ENCODE data around the gene KMT2D.
A peak's percentile ranks its signal among the peaks of the same experiment; 100 is the strongest.
"Not testable (repeated sequence)": the region's sequence is repeated elsewhere in the genome, so short reads cannot be mapped to it uniquely, and the experiment has no call there.

Gene KMT2D

GRCh38 chr12:49086116-49086515 lies 25.5 kb upstream of the KMT2D start:
- DNase-seq: no peak

DNA sequence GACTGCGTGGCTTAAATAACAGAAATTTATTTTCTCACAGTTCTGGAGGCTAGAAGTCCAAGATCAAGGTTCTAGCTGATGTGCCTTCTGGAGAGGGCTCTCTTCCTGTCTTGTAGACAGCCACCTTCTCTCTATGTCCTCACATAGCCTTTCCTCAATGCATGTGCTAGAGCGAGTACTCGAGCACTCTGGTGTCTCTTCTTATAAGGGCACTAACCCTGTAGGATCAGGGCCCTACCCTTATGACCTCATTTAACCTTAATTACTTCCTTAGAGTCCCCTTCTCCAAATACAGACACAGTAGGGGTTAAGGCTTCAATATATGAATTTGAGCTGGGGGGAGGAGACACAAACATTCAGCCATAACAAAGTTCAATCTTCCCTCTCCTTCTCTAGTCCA lies 23.8 kb upstream of the KMT2D start:
- DNase-seq: no peak

DNA sequence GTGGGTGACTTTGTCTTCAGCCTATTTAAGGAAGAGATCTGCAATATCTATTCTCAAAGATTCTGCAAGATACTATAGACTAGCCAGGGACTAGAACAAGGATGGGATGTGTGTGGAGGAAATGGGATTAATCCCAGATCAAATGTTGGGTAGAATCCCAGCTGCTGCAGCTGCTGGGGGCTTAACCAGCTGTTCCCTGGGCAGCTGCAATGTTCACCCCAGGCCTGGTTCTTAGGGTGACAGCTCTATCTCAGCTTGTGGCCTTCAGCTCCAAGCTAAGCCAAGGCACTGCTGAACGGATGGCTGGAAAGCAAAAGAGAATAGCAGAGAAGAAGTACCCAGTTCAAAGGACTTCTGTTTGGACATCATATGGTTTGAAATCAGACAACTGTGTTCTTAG lies 19.2 kb upstream of the KMT2D start:
- DNase-seq: no peak

- no peak for DNase-seq
These were observed 10.4 kb upstream of the KMT2D start for GRCh38 chr12:49070971-49071370.

DNA sequence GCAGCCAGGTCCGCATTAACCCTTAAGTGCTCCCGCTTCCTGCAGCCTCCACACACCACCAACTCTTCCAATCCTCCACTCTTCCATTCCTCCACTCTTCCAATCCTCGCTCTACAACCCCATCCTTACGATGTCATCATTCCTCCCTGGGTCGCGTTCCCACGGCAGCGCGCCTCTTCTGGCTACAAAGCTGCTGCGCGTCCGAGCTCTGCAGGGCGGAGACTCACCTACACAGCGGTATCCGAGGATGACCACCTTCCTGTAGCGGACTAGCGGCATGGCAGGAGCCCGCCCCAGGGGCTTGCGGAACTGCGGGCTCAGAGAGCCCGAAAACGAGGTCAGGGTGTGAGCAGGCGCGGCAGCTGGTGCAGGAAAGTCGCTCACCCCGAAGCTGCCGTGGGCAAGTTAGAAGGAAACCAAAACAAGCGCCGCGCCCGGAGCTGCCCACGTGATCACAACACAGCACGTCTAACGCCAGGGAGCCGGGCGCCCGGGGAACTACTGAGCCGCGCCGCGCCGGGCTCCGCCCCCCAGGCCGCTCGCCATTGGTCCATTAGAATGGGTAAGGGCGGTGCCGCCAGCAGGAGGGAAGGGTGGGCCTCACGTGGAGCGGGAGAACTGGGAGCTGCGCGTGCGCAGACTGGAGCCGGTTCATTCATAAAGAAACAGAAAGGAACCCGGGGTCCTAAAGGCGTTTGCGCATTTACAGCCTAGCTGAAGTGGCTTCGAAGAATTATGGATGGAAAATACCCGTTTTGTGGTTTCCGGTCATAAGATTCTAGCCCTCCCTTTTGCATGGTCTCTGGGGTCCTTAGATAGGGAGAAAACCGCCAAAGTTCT lies 9.1 kb upstream of the KMT2D start, which contains the start of gene RHEBL1:
TSS of gene RHEBL1 (minus strand) at position 473 of the 840 bp plus-strand sequence. CDS start at position 279, 194 bp downstream.
- peak; percentile 98 for DNase-seq

DNA sequence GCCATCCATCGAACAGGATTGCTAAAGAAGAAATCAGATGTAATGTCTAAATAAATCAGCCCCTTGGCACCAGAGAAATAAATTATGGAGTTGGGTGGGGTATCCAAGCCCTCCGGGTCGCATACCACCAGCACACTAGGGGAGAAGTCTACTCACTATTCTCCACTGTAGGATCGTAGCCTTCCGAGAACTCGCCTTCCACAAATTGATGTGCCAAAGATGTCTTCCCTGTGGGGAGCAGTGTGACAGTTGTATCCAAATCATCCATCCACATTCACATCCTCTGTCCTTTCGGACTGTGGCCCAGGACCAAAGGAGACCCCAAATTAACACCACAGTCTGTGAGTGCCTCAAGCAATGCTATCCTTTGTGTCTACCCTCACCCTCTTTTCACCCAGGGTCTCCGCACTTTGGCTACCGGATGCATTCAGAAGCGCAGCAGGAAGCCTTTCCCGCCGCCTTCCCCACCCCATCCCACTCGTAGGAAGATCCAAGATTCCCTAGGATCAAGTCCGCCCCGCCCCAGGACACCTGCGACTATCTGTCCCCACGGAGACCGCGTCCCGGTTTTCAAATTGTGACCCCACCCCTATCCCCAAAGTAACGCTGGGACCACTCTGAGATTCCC lies 8.4 kb upstream of the KMT2D start:
- DNase-seq: no peak

- no peak for DNase-seq
These were observed 5.5 kb upstream of the KMT2D start for GRCh38 chr12:49066120-49066519.

GRCh38 chr12:49064767-49065152 lies 4.2 kb upstream of the KMT2D start:
- DNase-seq: no peak

DNA sequence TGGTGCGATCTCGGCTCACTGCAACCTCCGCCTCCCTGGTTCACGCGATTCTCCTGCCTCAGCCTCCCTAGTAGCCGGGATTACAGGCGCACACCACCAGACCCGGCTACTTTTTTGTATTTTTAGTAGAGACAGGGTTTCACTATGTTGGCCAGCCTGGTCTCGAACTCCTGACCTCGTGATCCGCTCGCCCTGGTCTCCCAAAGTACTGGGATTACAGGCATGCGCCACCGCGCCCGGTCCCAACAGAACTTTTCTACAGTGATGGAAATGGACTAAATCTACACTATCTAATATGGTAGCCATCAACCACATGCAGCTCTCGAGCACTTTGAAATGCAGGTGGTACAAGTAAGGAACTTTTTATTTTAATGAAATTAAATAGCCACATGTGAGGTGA lies 1.3 kb upstream of the KMT2D start:
- not testable (repeated sequence) for DNase-seq

DNA sequence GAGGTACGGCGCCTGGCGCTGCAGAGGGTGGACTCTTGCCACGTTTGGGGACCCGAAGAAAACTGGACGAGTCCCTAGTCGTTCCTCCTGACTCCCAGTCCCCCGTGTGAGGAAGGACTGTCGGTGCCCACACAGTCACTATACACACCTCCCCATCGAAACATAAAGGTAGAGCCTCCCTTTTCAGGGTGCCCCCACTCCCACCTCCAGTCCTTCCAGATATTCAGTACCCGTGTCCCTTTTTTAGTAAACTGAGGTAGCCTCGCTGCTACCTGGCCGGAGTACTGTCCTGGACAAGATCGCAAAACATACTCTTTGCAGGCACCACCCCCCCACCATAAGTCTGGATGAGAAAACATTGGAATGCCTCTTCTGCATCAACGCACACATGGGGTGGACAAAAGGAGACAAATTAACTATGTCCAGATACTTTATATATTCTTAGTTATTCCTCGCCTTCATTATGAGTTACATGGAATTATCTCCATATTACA lies 610 bp upstream of the KMT2D start:
- DNase-seq: no peak

DNA sequence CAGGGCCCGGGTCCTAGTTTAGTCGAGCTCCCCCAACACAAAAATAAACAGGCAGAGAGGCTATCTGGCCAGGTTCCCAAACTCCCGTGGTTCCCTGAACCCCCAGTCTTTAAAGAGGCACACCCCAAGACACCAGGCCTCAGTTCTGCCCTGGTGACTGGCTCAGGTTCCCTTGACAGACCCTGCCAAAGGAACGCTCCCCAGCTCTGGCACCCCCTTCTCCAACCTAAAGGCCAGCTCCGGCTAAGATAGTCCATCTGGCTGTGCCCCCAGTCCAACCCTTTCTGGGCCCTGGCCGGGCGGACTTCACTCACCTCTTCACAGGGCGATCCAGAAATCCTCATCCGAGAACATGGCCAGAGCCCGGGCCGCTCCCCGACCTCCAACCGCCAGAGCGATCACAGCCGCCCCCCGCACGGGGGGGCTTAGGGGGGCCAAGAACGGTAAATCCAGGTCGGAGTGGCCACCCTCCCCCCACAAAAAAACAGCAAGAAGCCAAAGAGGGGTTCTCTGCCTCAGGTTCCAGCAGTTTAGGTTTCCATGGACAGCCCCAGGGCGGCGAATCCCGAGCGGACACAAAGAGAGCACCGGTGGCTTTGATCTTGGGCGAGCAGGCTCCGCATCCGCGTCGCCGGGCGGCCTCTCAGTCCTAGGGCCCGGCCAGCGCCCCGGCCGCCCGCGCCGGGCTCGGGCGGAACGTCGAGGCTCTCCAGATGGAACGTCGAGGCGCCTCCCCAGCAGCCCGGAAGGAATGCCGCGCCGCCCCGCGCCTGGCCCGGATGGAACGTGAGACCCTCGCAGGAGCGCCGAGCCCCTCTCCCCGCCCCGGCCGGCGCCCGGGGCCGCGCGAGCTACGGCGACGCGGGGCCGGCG lies 1.1 kb downstream of the KMT2D start:
- peak; percentile 8 for DNase-seq

DNA sequence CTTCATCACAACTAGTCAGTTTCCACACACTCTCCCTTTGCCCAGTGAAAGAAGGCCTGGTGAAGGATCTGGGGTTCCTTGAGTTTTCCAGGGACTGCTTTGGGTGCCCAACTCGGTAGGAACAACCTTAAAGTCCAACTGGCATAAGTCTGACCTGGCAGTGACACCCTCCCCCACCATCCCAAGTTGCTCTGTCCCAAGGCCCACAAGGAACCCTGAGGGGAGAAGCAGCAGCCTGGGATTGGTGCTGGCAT lies 1.6 kb downstream of the KMT2D start:
- DNase-seq: no peak

GRCh38 chr12:49058366-49059044 lies 2.1 kb downstream of the KMT2D start:
- no peak for DNase-seq

DNA sequence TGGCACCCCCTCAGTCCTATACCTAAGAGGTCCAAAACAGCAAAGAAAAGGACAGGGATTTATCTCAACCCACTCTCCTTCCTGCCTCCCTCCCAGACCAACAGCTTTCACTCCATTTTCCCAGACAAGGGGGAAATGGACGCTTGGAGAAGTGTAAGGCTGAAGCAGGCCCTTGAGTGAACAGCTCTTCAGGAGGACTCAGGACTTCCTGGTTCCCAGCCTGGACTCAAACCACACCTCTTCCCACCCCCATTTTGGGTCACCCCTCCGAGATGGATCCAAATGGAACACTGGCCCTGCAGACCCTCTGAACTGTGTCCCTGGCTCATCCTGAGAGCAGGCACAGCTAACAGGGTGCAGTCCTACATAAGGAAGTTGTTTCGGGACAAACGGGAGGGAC lies 2.7 kb downstream of the KMT2D start:
- DNase-seq: no peak

- peak; percentile 40 for DNase-seq
These were observed 4.4 kb downstream of the KMT2D start for GRCh38 chr12:49055978-49056754.

DNA sequence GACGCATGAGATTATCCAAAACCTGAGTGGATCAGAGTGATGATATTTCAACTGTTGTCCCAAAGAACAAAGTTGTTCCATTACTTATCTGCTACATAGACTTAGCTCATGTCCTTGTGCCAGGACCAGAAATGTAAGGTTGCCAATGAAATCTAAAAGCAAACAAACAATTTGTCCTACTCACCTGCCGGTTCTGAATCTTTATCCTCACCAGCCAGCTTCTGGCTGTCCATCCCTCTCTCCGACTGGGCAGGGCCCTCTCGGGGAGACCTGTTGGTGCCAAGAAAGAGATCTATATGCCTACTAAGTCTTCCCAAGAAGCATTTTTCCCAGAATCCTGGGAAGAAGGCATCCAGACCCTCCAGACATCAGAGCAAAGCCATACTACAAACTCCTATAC lies 5.5 kb downstream of the KMT2D start:
- DNase-seq: no peak

- no peak for DNase-seq
These were observed 6.1 kb downstream of the KMT2D start for GRCh38 chr12:49054524-49054923.

DNA sequence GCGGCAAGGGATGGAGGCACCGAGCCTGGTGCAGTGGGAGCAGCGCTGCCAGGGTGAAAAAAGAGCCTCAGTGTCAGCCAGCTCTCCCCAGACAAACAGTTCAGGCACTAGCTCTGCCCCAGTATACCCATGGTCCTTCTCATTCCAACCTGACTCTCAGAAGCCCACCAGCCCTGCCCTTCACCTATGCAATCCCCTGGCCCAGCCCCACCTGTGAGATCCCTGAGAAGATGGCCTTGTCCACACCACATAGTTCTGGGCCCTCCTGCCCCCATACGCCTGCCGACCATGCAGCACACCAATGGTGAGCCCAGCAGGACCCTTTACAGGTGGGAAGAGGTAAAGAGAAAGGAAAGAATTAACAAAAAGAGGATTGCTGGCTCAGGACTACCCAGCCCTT lies 6.5 kb downstream of the KMT2D start:
- no peak for DNase-seq

DNA sequence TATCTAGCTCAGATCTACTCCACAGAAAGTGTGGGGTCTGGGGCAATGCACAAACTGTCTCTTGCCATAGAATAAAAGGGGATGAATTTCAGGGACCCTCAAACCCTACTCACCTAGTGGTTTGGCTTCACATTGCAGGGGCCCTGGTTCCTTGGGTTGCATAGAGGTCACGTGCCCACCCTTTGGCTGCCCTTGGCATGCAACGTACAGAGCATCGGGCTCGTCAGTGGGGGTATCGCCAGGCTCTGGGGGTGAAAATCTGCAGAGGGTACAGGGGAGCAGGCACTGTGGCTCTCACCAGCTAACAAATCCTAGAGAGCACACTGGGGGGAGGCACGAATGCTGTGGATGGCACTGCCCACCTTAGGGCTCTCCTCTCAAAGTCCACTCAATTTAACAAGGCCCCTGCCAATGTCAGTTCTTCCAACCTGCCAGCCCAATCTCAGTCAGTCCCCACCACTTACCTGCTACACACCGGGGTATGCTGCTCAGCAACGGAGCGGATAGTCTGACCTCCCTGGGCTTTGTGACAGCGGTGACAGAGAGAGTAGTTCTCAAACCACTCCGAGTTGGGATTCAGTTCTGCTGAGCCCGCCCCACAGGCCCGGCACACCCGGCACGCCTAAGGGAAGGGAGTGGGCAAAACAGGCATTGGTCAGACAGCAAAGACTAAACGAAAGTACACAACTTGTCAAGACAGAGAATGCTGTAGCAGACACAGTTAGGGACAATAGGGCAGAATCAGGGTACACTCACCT lies 8.0 kb downstream of the KMT2D start:
- no peak for DNase-seq

DNA sequence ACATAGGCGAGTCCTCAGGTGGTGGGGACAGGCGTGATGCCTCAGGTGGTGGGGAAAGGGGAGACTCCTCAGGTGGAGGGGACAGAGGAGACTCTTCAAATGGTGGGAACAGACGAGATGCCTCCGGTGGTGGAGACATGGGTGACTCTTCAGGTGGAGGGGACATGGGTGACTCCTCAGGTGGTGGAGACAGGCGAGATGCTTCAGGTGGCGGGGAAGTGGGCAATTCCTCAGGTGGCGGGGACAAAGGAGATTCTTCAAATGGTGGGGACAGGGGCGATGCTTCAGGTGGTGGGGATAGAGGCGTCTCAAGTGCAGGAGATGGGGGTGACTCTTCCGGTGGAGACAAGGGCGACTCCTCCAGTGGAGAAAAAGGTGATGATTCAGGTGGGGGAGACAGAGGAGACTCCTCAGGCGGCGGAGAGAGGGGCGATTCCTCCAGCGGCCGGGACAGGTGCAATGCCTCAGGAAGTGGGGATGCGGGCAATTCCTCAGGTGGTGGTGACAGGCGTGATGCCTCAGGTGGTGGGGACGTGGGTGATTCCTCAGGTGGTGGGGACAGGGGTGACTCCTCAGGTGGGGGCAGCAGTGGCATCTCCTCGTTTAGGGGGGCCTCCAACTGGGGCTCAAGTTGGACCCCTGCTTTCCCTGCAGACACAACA lies 8.7 kb downstream of the KMT2D start:
- DNase-seq: no peak

- DNase-seq: no peak
These were observed 9.2 kb downstream of the KMT2D start for GRCh38 chr12:49051373-49051764.
